IMR-90 (cell line): Measurements from ENCODE around the gene SCAMP1. TPM values are rescaled to one million over a fixed set of nuclear protein-coding genes. Genes with fewer than 3 reads are reported as not detected.
A peak's percentile ranks its signal among the peaks of the same experiment; 100 is the strongest.

ENCODE experiments used
- ATAC-seq: fragments of 200-7000 bp; cut with Tn5 transposase; 2 replicates; pipeline ENCODE4 v1.9.1; 2020; ENCODE audit warnings: low read depth, mild to moderate bottlenecking, moderate library complexity
- BruUV-seq: library from RNA; stranded (reverse); fragments of 400-500 nt; replicated peaks from 2 replicates; lab custom pipeline; 2021; lab: Mats Ljungman, UMichigan
- CTCF ChIA-PET: fragments of 300-600 bp; formaldehyde crosslinking; extraction: SDS; loops from one replicate; lab custom pipeline; 2021; ENCODE audit warnings: antibody characterized with exemption; lab: Yijun Ruan, JAX
- POLR2A ChIA-PET: fragments of 300-600 bp; sonication (Branson Sonifier 250); formaldehyde crosslinking; loops from one replicate; lab custom pipeline; 2022; ENCODE audit warnings: antibody characterized with exemption; ENCODE audit not compliant: unreplicated experiment; lab: Charles Lee
- DNase-seq: peaks from one replicate; pipeline ENCODE4 v3.0.0; 2013
- H2AFZ ChIP-seq: replicated peaks from 2 replicates; pipeline ENCODE3; 2013; ENCODE audit warnings: low read length, mild to moderate bottlenecking; ENCODE audit not compliant: poor library complexity
- H2AK5ac ChIP-seq: 2 replicates; pipeline ENCODE4 v1.6.1; 2013; ENCODE audit warnings: low read depth, low read length, inconsistent platforms
- H2AK9ac ChIP-seq: replicated peaks from 2 replicates; pipeline ENCODE3; 2013; ENCODE audit warnings: mild to moderate bottlenecking, low read depth, low read length, moderate library complexity; ENCODE audit not compliant: poor library complexity
- H2BK120ac ChIP-seq: 2 replicates; pipeline ENCODE4 v1.6.1; 2013; ENCODE audit warnings: low read depth, low read length, inconsistent platforms
- H2BK15ac ChIP-seq: 3 replicates; pipeline ENCODE4 v1.6.1; 2013; ENCODE audit warnings: low read depth, low read length, inconsistent platforms
- H2BK20ac ChIP-seq: 2 replicates; pipeline ENCODE4 v1.6.1; 2013; ENCODE audit warnings: low read depth, mild to moderate bottlenecking, inconsistent platforms, low read length, moderate library complexity
- H2BK5ac ChIP-seq: 2 replicates; pipeline ENCODE4 v1.6.1; 2013; ENCODE audit warnings: mild to moderate bottlenecking, low read depth, low read length, inconsistent platforms; ENCODE audit not compliant: poor library complexity, severe bottlenecking
- H3K14ac ChIP-seq: replicated peaks from 2 replicates; pipeline ENCODE4 v1.6.1; 2013; ENCODE audit warnings: low read depth, low read length, inconsistent platforms
- H3K18ac ChIP-seq: 2 replicates; pipeline ENCODE4 v1.6.1; 2013; ENCODE audit warnings: low read depth, low read length, control low read depth
- H3K23ac ChIP-seq: 2 replicates; pipeline ENCODE4 v1.6.1; 2013; ENCODE audit warnings: low read depth, low read length, inconsistent platforms
- H3K27ac ChIP-seq: 2 replicates; pipeline ENCODE4 v1.5.1; 2013; ENCODE audit warnings: mild to moderate bottlenecking, control low read depth, low read length; ENCODE audit not compliant: insufficient read depth
- H3K27me3 ChIP-seq: 2 replicates; pipeline ENCODE4 v1.6.1; 2013; ENCODE audit warnings: low read length; ENCODE audit not compliant: control insufficient read depth, insufficient read depth
- H3K36me3 ChIP-seq: 2 replicates; pipeline ENCODE4 v1.6.1; 2013; ENCODE audit warnings: low read length, mixed read lengths; ENCODE audit not compliant: control insufficient read depth, insufficient read depth
- H3K4ac ChIP-seq: 2 replicates; pipeline ENCODE4 v1.6.1; 2013; ENCODE audit warnings: low read depth, low read length, inconsistent platforms
- H3K4me1 ChIP-seq: 2 replicates; pipeline ENCODE4 v1.6.1; 2013; ENCODE audit warnings: low read length, mixed read lengths; ENCODE audit not compliant: control insufficient read depth, insufficient read depth
- H3K4me2 ChIP-seq: 2 replicates; pipeline ENCODE4 v1.6.1; 2013; ENCODE audit warnings: low read depth, mild to moderate bottlenecking, control low read depth, low read length, moderate library complexity
- H3K4me3 ChIP-seq: 2 replicates; pipeline ENCODE4 v1.5.1; 2013; ENCODE audit warnings: low read depth, mild to moderate bottlenecking, control low read depth, low read length, moderate library complexity; ENCODE audit not compliant: insufficient read depth
- H3K56ac ChIP-seq: 2 replicates; pipeline ENCODE4 v1.6.1; 2013; ENCODE audit warnings: low read length, inconsistent platforms; ENCODE audit not compliant: insufficient read depth; ENCODE audit errors: extremely low read depth
- H3K79me1 ChIP-seq, 2 experiments: 2 replicates each; pipeline ENCODE4 v1.6.1; 2013; ENCODE audit warnings: low read length in 2 of 2, inconsistent platforms in 1 of 2, low read depth in 1 of 2
- H3K9ac ChIP-seq: 2 replicates; pipeline ENCODE4 v1.6.1; 2013; ENCODE audit warnings: low read depth, low read length, control low read depth
- H3K9me1 ChIP-seq: 2 replicates; pipeline ENCODE4 v1.6.1; 2013; ENCODE audit warnings: low read length, inconsistent platforms; ENCODE audit not compliant: insufficient read depth
- H3K9me3 ChIP-seq: 2 replicates; pipeline ENCODE4 v1.6.1; 2013; ENCODE audit warnings: low read length; ENCODE audit not compliant: control insufficient read depth, insufficient read depth
- H4K20me1 ChIP-seq: 2 replicates; pipeline ENCODE4 v1.6.1; 2013; ENCODE audit warnings: low read length, inconsistent platforms; ENCODE audit not compliant: insufficient read depth
- H4K5ac ChIP-seq: 2 replicates; pipeline ENCODE4 v1.6.1; 2013; ENCODE audit warnings: mild to moderate bottlenecking, low read depth, low read length, control low read depth
- H4K8ac ChIP-seq, 2 experiments: 2 replicates each; pipeline ENCODE4 v1.6.1; 2013; ENCODE audit warnings: low read depth in 2 of 2, low read length in 2 of 2, control low read depth in 1 of 2, inconsistent platforms in 1 of 2
- H4K91ac ChIP-seq: 2 replicates; pipeline ENCODE4 v1.6.1; 2013; ENCODE audit warnings: low read depth, low read length, inconsistent platforms; ENCODE audit not compliant: insufficient read depth
- BHLHE40 ChIP-seq: fragments of 150-350 bp; IDR thresholded peaks from 2 replicates; pipeline ENCODE4 v1.6.1; 2016; ENCODE audit warnings: mild to moderate bottlenecking, low read depth, low read length
- CEBPB ChIP-seq: IDR thresholded peaks from 2 replicates; pipeline ENCODE4 v1.6.1; 2012; ENCODE audit warnings: low read depth, low read length, improper control_type of control experiment
- CHD1 ChIP-seq: IDR thresholded peaks from 2 replicates; pipeline ENCODE4 v1.6.1; 2012; ENCODE audit warnings: low read depth, low read length, improper control_type of control experiment
- FOS ChIP-seq: fragments of 150-350 bp; IDR thresholded peaks from 2 replicates; pipeline ENCODE4 v1.6.1; 2016; ENCODE audit warnings: low read depth, low read length
- MAFK ChIP-seq: IDR thresholded peaks from 2 replicates; pipeline ENCODE4 v1.6.1; 2012; ENCODE audit warnings: low read depth, low read length, improper control_type of control experiment
- MAZ ChIP-seq: IDR thresholded peaks from 2 replicates; pipeline ENCODE4 v1.6.1; 2012; ENCODE audit warnings: low read depth, mild to moderate bottlenecking, low read length, improper control_type of control experiment, moderate library complexity, borderline replicate concordance
- MXI1 ChIP-seq: IDR thresholded peaks from 2 replicates; pipeline ENCODE4 v1.6.1; 2012; ENCODE audit warnings: low read depth, mild to moderate bottlenecking, low read length, moderate library complexity, borderline replicate concordance
- NFE2L2 ChIP-seq: fragments of 150-350 bp; IDR thresholded peaks from 2 replicates; pipeline ENCODE4 v1.6.1; 2016; ENCODE audit warnings: low read depth, mild to moderate bottlenecking, low read length
- POLR2A ChIP-seq: IDR thresholded peaks from 2 replicates; pipeline ENCODE4 v1.6.1; 2012; ENCODE audit warnings: mild to moderate bottlenecking, low read depth, low read length
- RAD21 ChIP-seq: IDR thresholded peaks from 2 replicates; pipeline ENCODE4 v1.6.1; 2012; ENCODE audit warnings: low read length, improper control_type of control experiment
- RCOR1 ChIP-seq: IDR thresholded peaks from 2 replicates; pipeline ENCODE4 v1.6.1; 2012; ENCODE audit warnings: mild to moderate bottlenecking, low read length, improper control_type of control experiment; ENCODE audit not compliant: insufficient replicate concordance
- RFX5 ChIP-seq: IDR thresholded peaks from 2 replicates; pipeline ENCODE4 v1.8.0; 2012; ENCODE audit warnings: low read depth, mild to moderate bottlenecking, low read length, moderate library complexity
- SMC3 ChIP-seq: fragments of 150-350 bp; IDR thresholded peaks from 2 replicates; pipeline ENCODE4 v1.6.1; 2016; ENCODE audit warnings: low read depth, mild to moderate bottlenecking, antibody characterized with exemption, low read length, moderate library complexity
- WGBS, 2 experiments: methylation state at CpG; one replicate each; pipeline versions ENCODE4 v1.1.5 to v1.1.7; 2013; ENCODE audit warnings: missing lambda C conversion rate in 2 of 2; ENCODE audit not compliant: insufficient read length in 1 of 2; ENCODE audit errors: extremely low coverage in 2 of 2; 5-methylcytosine and 5-hydroxymethylcytosine counted together
- dilution Hi-C: fragments of 300-500 bp; cut with HindIII; formaldehyde crosslinking; loops from one replicate; pipeline ENCODE4 v1.14.3; 2018; ENCODE audit warnings: low sequenced_read_pairs; ENCODE audit not compliant: unreplicated experiment
- in situ Hi-C: fragments of 300-500 bp; cut with MboI; formaldehyde crosslinking; loops from 3 replicates; pipeline ENCODE4 v1.14.3; 2019; ENCODE audit warnings: low sequenced_read_pairs, inconsistent platforms, mixed read lengths
- intact Hi-C: fragments of 100-400 bp; cut with micrococcal nuclease; formaldehyde crosslinking; loops from 2 replicates; pipeline ENCODE4 v1.10.0; 2022
- polyA plus RNA-seq, 3 experiments: library from polyadenylated mRNA; depleted of rRNA; stranded (reverse); fragments of >200 nt; gene quantifications; 2 replicates each; pipeline ENCODE4 v1.2.3, GENCODE V29; 2012; ENCODE audit warnings: low replicate concordance in 1 of 3
- total RNA-seq: library from RNA; depleted of rRNA; stranded (reverse); fragments of >200 nt; gene quantifications from 2 replicates; pipeline ENCODE4 v1.2.3, GENCODE V29; 2012
- TF ChIP-seq, protein P1 (sequence below): conservative IDR thresholded peaks from 2 replicates; pipeline ENCODE4 v1.5.1; 2012; ENCODE audit warnings: mild to moderate bottlenecking, low read depth, low read length, improper control_type of control experiment
- TF ChIP-seq, protein P2 (sequence below): fragments of 150-350 bp; IDR thresholded peaks from 2 replicates; pipeline ENCODE4 v1.6.1; 2016; ENCODE audit warnings: low read depth, mild to moderate bottlenecking, low read length, moderate library complexity, borderline replicate concordance
- TF ChIP-seq, protein P3 (sequence below): fragments of 150-350 bp; IDR thresholded peaks from 2 replicates; pipeline ENCODE4 v1.6.1; 2017; ENCODE audit warnings: mild to moderate bottlenecking, antibody characterized with exemption, low read length, low read depth

The SCAMP1 gene
- total and polyA plus RNA-seq, 2 of the 4 experiments (the other 2 are of a cell fraction): 13.5 to 114 TPM

DNA sequence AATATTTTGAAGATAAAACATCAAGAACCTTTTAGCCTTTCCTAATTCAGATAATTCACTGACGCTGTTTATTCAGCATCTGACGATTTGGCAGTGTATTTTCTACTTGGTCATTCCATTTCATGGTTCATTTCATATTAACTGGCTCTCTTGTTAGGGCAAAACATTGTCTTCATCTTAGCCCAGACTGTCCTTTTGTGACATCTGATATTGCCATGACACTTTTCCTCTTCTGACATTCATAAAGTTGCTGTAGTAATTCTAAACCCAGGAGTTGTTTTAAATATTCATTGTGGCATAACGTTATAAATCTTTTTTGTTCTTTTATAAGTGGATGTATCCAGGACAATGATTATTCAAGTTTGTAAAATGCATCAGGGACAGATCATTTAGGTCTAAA, 1.8 kb downstream of the SCAMP1 start:
- in situ Hi-C loops: no loop called here
- H2BK15ac ChIP-seq: no peak overlapping the region
- no peak overlapping the region for H3K14ac ChIP-seq
- H3K27ac ChIP-seq: no peak overlapping the region
- TSS peak; percentile 60 for BruUV-seq
- no peaks in the 10 kb centered on the region for H3K4me1 ChIP-seq
- dilution Hi-C loops: no loop called here
- TF ChIP-seq RAD21: no peak
- TF ChIP-seq POLR2A: no peak
- TF ChIP-seq, protein P1, sequence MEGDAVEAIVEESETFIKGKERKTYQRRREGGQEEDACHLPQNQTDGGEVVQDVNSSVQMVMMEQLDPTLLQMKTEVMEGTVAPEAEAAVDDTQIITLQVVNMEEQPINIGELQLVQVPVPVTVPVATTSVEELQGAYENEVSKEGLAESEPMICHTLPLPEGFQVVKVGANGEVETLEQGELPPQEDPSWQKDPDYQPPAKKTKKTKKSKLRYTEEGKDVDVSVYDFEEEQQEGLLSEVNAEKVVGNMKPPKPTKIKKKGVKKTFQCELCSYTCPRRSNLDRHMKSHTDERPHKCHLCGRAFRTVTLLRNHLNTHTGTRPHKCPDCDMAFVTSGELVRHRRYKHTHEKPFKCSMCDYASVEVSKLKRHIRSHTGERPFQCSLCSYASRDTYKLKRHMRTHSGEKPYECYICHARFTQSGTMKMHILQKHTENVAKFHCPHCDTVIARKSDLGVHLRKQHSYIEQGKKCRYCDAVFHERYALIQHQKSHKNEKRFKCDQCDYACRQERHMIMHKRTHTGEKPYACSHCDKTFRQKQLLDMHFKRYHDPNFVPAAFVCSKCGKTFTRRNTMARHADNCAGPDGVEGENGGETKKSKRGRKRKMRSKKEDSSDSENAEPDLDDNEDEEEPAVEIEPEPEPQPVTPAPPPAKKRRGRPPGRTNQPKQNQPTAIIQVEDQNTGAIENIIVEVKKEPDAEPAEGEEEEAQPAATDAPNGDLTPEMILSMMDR: no peak
- no peak for TF ChIP-seq BHLHE40
- no peak for TF ChIP-seq NFE2L2
- TF ChIP-seq SMC3: no peak
- TF ChIP-seq, protein P2, sequence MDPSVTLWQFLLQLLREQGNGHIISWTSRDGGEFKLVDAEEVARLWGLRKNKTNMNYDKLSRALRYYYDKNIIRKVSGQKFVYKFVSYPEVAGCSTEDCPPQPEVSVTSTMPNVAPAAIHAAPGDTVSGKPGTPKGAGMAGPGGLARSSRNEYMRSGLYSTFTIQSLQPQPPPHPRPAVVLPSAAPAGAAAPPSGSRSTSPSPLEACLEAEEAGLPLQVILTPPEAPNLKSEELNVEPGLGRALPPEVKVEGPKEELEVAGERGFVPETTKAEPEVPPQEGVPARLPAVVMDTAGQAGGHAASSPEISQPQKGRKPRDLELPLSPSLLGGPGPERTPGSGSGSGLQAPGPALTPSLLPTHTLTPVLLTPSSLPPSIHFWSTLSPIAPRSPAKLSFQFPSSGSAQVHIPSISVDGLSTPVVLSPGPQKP: no peak
- no peak for TF ChIP-seq MAFK
- no peak for TF ChIP-seq MXI1
- TF ChIP-seq RCOR1: no peak
- no peak for TF ChIP-seq RFX5
- no peak for TF ChIP-seq CHD1
- TF ChIP-seq, protein P3, sequence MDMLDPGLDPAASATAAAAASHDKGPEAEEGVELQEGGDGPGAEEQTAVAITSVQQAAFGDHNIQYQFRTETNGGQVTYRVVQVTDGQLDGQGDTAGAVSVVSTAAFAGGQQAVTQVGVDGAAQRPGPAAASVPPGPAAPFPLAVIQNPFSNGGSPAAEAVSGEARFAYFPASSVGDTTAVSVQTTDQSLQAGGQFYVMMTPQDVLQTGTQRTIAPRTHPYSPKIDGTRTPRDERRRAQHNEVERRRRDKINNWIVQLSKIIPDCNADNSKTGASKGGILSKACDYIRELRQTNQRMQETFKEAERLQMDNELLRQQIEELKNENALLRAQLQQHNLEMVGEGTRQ: no peak
- TF ChIP-seq CEBPB: no peak
- no peak for TF ChIP-seq MAZ
- TF ChIP-seq FOS: no peak
- H3K27me3 ChIP-seq: no peaks in the 10 kb centered on the region
- CTCF ChIA-PET: no interaction called here
- POLR2A ChIA-PET: no interaction called here
- H2BK120ac ChIP-seq: no peak overlapping the region
- peak overlapping the region; percentile 31 for H3K4me2 ChIP-seq
- H3K23ac ChIP-seq: no peak overlapping the region
- H3K36me3 ChIP-seq: no peaks in the 10 kb centered on the region
- WGBS, 2 experiments: no CpG with 5 or more reads among the region's 3 CpGs
- H2AK9ac ChIP-seq: no peak overlapping the region
- intact Hi-C loops: loop anchor here (5.0 kb wide), 3 partner anchors 265 to 315 kb away; partner anchors contain the start of gene LHFPL2
- H4K91ac ChIP-seq: no peak overlapping the region
- H2AFZ ChIP-seq: no peak overlapping the region
- H4K8ac ChIP-seq: no peak overlapping the region
- H3K18ac ChIP-seq: no peak overlapping the region
- DNase-seq (no peak), ATAC-seq (no peak)
- H3K4ac ChIP-seq: no peak overlapping the region
- no peak overlapping the region for H3K4me3 ChIP-seq
- H3K9me3 ChIP-seq: no peaks in the 10 kb centered on the region
- H3K79me1 ChIP-seq: peaks cover 19 to 47% of the 10 kb centered on the region in 2 experiments
- H4K20me1 ChIP-seq: peaks cover under 1% of the 10 kb centered on the region
- H4K5ac ChIP-seq: no peak overlapping the region
- H3K9ac ChIP-seq: no peak overlapping the region
- no peak overlapping the region for H2AK5ac ChIP-seq
- peaks cover 9% of the 10 kb centered on the region for H3K9me1 ChIP-seq
- H2BK20ac ChIP-seq: no peak overlapping the region
- H2BK5ac ChIP-seq: no peak overlapping the region
- no peak overlapping the region for H3K56ac ChIP-seq
